ENCODE measurements around the gene PLCL1. TPM values are rescaled to one million over a fixed set of nuclear protein-coding genes. Genes with fewer than 3 reads are reported as not detected.

The PLCL1 gene
- total RNA-seq, 1 experiment from 2014 or later: 0.07 TPM

GRCh38 chr2:198146346-198146940 lies 342.1 kb downstream of the PLCL1 start:
- H3K9me3 ChIP-seq (ENCODE audit: control insufficient read depth in 1 of 2, insufficient read depth in 1 of 2, low read depth in 1 of 2, low read length in 2 of 2): no peaks in the 10 kb centered on the region
- no peak overlapping the region for H2AFZ ChIP-seq (ENCODE audit: low read depth, low read length, poor library complexity, severe bottlenecking)
- H3K27me3 ChIP-seq (ENCODE audit: insufficient read depth, low read length): peaks cover 13% of the 10 kb centered on the region; the same call in 1 of the 2 replicates
- TF ChIP-seq EGR1 (IDR thresholded peaks at IDR 0.05; ENCODE audit: low read depth): no peak
- no peak for TF ChIP-seq ZFX (IDR thresholded peaks at IDR 0.05)
- no peak for TF ChIP-seq POLR2A (IDR thresholded peaks at IDR 0.05; ENCODE audit: borderline replicate concordance, extremely low read depth, insufficient read depth, insufficient read length)
- TF ChIP-seq ZBTB33 (IDR thresholded peaks at IDR 0.05; ENCODE audit: extremely low read depth, insufficient replicate concordance, low read length): no peak
- no peak for TF ChIP-seq REST (IDR thresholded peaks at IDR 0.05; ENCODE audit: low read depth)
- TF ChIP-seq ELF1 (IDR thresholded peaks at IDR 0.05; ENCODE audit: borderline replicate concordance, low read depth): no peak
- TF ChIP-seq EZH2 (IDR thresholded peaks at IDR 0.05): no peak
- TF ChIP-seq YY1 (IDR thresholded peaks at IDR 0.05; ENCODE audit: extremely low read depth, insufficient replicate concordance, low read depth, low read length): no peak
- TF ChIP-seq JUND (IDR thresholded peaks at IDR 0.05): no peak
- RAD21 ChIA-PET (ENCODE audit: low non-redundant PET in 1 of 2, low total read pairs in 2 of 2, uncharacterized antibody in 2 of 2, unreplicated experiment in 2 of 2): no interaction called here
- H3K4me1 ChIP-seq (ENCODE audit: control insufficient read depth in 1 of 2, insufficient read depth in 2 of 2, low read length in 2 of 2): no peaks in the 10 kb centered on the region
- no peaks in the 10 kb centered on the region for H3K36me3 ChIP-seq (ENCODE audit: control insufficient read depth in 1 of 2, insufficient read depth in 2 of 2, low read length in 2 of 2)
- BruUV-seq (replicated peaks): no TSS peak
- H3K9me2 ChIP-seq (ENCODE audit: insufficient read depth): no peaks in the 10 kb centered on the region
- POLR2A ChIA-PET: no interaction called here
- no peak overlapping the region for H3K27ac ChIP-seq (ENCODE audit: low read depth, low read length)
- H3K4me2 ChIP-seq (ENCODE audit: low read length): no peak overlapping the region
- intact Hi-C loops (cut with micrococcal nuclease): no loop called here
- H4K20me1 ChIP-seq (ENCODE audit: insufficient read depth): no peaks in the 10 kb centered on the region
- H3K9ac ChIP-seq (ENCODE audit: low read length): no peak overlapping the region
- H3K4me3 ChIP-seq (replicated peaks in 1 of 2; ENCODE audit: low read depth in 1 of 2, low read length in 2 of 2): no peak overlapping the region
- ATAC-seq (no peak), DNase-seq (ENCODE audit: low read depth, low spot score) (no peak)
- CTCF ChIA-PET: no interaction called here
- H3K79me2 ChIP-seq (ENCODE audit: insufficient read depth, low read length): no peaks in the 10 kb centered on the region

Data from HCT116 (cell line).